ENCODE data around the gene PRM2.

PRM2 gene

DNA sequence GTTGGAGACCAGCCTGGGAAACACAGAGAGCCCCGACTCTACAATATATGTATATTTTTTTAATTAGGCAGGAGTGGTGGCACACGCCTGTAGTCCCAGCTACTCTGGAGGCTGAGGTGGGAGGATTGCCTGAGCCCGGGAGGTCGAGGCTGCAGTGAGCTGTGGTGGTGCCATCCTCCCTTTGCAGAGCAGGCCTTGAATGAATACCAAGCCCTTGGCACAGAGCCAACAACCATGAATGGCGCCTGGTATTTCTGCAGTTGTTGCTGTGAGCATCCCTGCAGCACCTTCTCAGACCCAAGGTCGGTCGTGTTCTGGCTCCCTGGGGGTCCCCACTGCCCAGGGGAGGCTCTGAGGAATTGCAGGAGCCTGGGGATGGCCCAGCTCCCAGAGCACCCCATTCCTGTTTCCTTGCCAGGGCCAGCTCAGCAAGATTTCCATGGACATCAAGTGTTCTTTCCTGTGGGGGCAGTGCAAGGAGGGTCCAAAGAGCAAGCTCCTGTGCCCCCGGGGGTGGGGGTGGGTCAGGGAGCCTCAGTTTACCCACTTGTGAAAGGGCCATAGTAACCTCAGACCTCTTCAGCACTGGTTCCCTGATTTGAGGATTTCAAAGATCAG, 43.4 kb upstream of the PRM2 start:
- no peak overlapping the region for H3K4me3 ChIP-seq (ENCODE audit: low read length)
- H3K9me3 ChIP-seq (ENCODE audit: control insufficient read depth, insufficient read depth, low read length): no peaks in the 10 kb centered on the region
- H3F3A ChIP-seq (ENCODE audit: control insufficient read depth, insufficient read depth): peaks cover 6% of the 10 kb centered on the region
- no peaks in the 10 kb centered on the region for H3K36me3 ChIP-seq (ENCODE audit: control insufficient read depth, low read length)
- no peaks in the 10 kb centered on the region for H3K79me2 ChIP-seq (ENCODE audit: control insufficient read depth, low read length)
- H3K27ac ChIP-seq (ENCODE audit: low read depth, low read length): no peak overlapping the region
- peaks cover 33% of the 10 kb centered on the region for H3K4me1 ChIP-seq (ENCODE audit: control insufficient read depth, low read length)
- TF ChIP-seq CTCF (IDR thresholded peaks at IDR 0.05; ENCODE audit: low read depth, low read length, poor library complexity, severe bottlenecking): no peak
- no peak for TF ChIP-seq EZH2phosphoT487 (IDR thresholded peaks at IDR 0.05; ENCODE audit: borderline replicate concordance, low read length)
- H3K9me2 ChIP-seq (replicated peaks; ENCODE audit: control insufficient read depth, low read length): no peaks in the 10 kb centered on the region
- H4K20me1 ChIP-seq (ENCODE audit: control insufficient read depth, insufficient read depth, low read depth, low read length): no peaks in the 10 kb centered on the region
- no peak overlapping the region for H3K4me2 ChIP-seq (ENCODE audit: low read length)
- H3K27me3 ChIP-seq (ENCODE audit: control insufficient read depth, low read length): peaks cover 4% of the 10 kb centered on the region; the same call in 1 of the 2 replicates

GRCh38 chr16:11318817-11319216, 42.5 kb upstream of the PRM2 start:
- Histone ChIP-seq H3F3A (ENCODE audit: control insufficient read depth, insufficient read depth) (peaks cover 6% of the 10 kb centered on the region), H4K20me1 (ENCODE audit: control insufficient read depth, insufficient read depth, low read depth, low read length) (no peaks in the 10 kb centered on the region), H3K36me3 (ENCODE audit: control insufficient read depth, low read length) (no peaks in the 10 kb centered on the region), H3K27ac (ENCODE audit: low read depth, low read length) (no peak overlapping the region), H3K4me2 (ENCODE audit: low read length) (no peak overlapping the region), H3K9me3 (ENCODE audit: control insufficient read depth, insufficient read depth, low read length) (no peaks in the 10 kb centered on the region), H3K9me2 (replicated peaks; ENCODE audit: control insufficient read depth, low read length) (no peaks in the 10 kb centered on the region), H3K4me3 (ENCODE audit: low read length) (no peak overlapping the region), H3K27me3 (ENCODE audit: control insufficient read depth, low read length) (peaks cover 7% of the 10 kb centered on the region; the same call in 1 of the 2 replicates), H3K4me1 (ENCODE audit: control insufficient read depth, low read length) (peaks cover 41% of the 10 kb centered on the region), H3K79me2 (ENCODE audit: control insufficient read depth, low read length) (no peaks in the 10 kb centered on the region)
- TF ChIP-seq EZH2phosphoT487 (IDR thresholded peaks at IDR 0.05; ENCODE audit: borderline replicate concordance, low read length): no peak
- no peak for TF ChIP-seq CTCF (IDR thresholded peaks at IDR 0.05; ENCODE audit: low read depth, low read length, poor library complexity, severe bottlenecking)

DNA sequence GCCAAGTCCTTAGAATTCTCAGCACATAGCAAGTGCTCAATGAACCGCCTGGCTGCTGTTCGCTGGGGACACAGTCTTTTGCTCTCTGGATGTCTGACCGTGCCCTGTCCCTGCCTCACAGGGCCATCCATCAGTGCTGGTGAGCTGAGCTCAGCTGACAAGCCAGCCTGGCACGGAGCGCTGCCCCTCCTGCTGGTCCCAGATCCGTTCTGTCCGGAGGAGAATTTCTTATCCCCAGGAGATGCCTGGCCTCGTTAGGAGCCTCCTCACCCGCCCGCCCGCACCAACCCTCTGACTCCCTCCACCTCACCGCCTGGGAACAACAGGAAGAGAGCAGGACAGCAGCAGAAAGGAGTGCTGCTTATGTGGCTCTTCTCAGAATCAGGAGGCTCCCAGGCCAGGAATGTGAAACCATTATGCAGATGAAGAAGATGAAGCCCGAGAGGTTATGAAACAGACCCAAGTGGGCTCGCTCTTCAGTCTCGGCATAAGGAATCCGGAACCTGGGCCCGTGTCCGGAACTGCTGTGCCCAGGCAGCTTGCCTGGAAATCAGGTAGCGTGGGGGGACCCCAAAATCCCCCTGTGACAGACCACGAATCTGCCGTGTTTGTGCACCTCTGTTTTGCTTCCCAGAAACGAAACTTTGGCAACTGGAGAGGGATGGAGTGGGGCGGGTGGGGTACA, 40.2 kb upstream of the PRM2 start:
- H3K9me2 ChIP-seq (replicated peaks; ENCODE audit: control insufficient read depth, low read length): no peaks in the 10 kb centered on the region
- H3K4me3 ChIP-seq (ENCODE audit: low read length): no peak overlapping the region
- H3K4me1 ChIP-seq (ENCODE audit: control insufficient read depth, low read length): peaks cover 60% of the 10 kb centered on the region
- peaks cover 7% of the 10 kb centered on the region; the same call in 1 of the 2 replicates for H3K27me3 ChIP-seq (ENCODE audit: control insufficient read depth, low read length)
- H3K79me2 ChIP-seq (ENCODE audit: control insufficient read depth, low read length): no peaks in the 10 kb centered on the region
- no peaks in the 10 kb centered on the region for H4K20me1 ChIP-seq (ENCODE audit: control insufficient read depth, insufficient read depth, low read depth, low read length)
- no peaks in the 10 kb centered on the region for H3K9me3 ChIP-seq (ENCODE audit: control insufficient read depth, insufficient read depth, low read length)
- no peak for TF ChIP-seq EZH2phosphoT487 (IDR thresholded peaks at IDR 0.05; ENCODE audit: borderline replicate concordance, low read length)
- no peak for TF ChIP-seq CTCF (IDR thresholded peaks at IDR 0.05; ENCODE audit: low read depth, low read length, poor library complexity, severe bottlenecking)
- H3K4me2 ChIP-seq (ENCODE audit: low read length): no peak overlapping the region
- H3F3A ChIP-seq (ENCODE audit: control insufficient read depth, insufficient read depth): 0 out of 2 replicates have a peak, but pooled peaks cover 2% of the 10 kb centered on the region
- no peaks in the 10 kb centered on the region for H3K36me3 ChIP-seq (ENCODE audit: control insufficient read depth, low read length)
- H3K27ac ChIP-seq (ENCODE audit: low read depth, low read length): no peak overlapping the region
